Gastroesophageal sphincter (tissue), 4 donors: ENCODE data around the gene PALMD. TPM values are rescaled to one million over a fixed set of nuclear protein-coding genes. Genes with fewer than 3 reads are reported as not detected.

Experiments used
- ATAC-seq: fragments of 150-250 bp; one replicate; pipeline ENCODE4 v1.9.1; 2016; ENCODE audit warnings: mild to moderate bottlenecking, moderate library complexity
- H3K27ac ChIP-seq, 4 donors: fragments of 200-600 bp; sonication (generic) in 3 of 4; 1 replicate in 3 of 4; 2 replicates in 1 of 4; pipeline ENCODE4 v1.5.1; 2016 to 2019
- H3K27me3 ChIP-seq: fragments of 200-600 bp; sonication (generic); one replicate; pipeline ENCODE4 v1.5.1; 2019
- H3K36me3 ChIP-seq, 2 donors: fragments of 200-600 bp; sonication (generic); one replicate each; pipeline ENCODE4 v1.5.1; 2019; ENCODE audit warnings: control low read depth in 1 of 2
- H3K4me1 ChIP-seq, 3 donors: fragments of 200-600 bp; sonication (generic); 1 replicate in 2 of 3; 2 replicates in 1 of 3; pipeline ENCODE4 v1.5.1; 2016 to 2019; ENCODE audit warnings: control low read depth in 2 of 3
- H3K4me3 ChIP-seq, 2 donors: fragments of 200-600 bp; sonication (generic); one replicate each; pipeline ENCODE4 v1.5.1; 2019; ENCODE audit warnings: mild to moderate bottlenecking in 1 of 2, moderate library complexity in 1 of 2
- H3K9me3 ChIP-seq, 3 donors: fragments of 200-600 bp; sonication (generic); one replicate each; pipeline ENCODE4 v1.5.1; 2017 to 2019; ENCODE audit warnings: control low read depth in 2 of 3
- EP300 ChIP-seq: sonication (generic); formaldehyde crosslinking; IDR thresholded peaks from one replicate; pipeline ENCODE4 v1.6.1; 2017; ENCODE audit warnings: antibody characterized with exemption, mild to moderate bottlenecking
- POLR2A ChIP-seq, 2 donors: fragments of 450-650 bp; IDR thresholded peaks; one replicate each; pipeline ENCODE4 v1.6.1; 2017; ENCODE audit warnings: antibody characterized with exemption in 2 of 2, mild to moderate bottlenecking in 2 of 2, moderate library complexity in 1 of 2
- POLR2AphosphoS5 ChIP-seq: sonication (generic); formaldehyde crosslinking; IDR thresholded peaks from one replicate; pipeline ENCODE4 v1.6.1; 2017; ENCODE audit warnings: antibody characterized with exemption
- WGBS, 2 donors: methylation state at CpG; one replicate each; pipeline ENCODE4 v1.1.5; 2018; ENCODE audit warnings: low coverage in 1 of 2; 5-methylcytosine and 5-hydroxymethylcytosine counted together
- total RNA-seq, 4 donors: library from RNA; depleted of rRNA; stranded (reverse); fragments of >200 nt; gene quantifications; one replicate each; pipeline ENCODE4 v1.1.0, GENCODE V29; 2016
- TF ChIP-seq, protein P1 (sequence below), 4 experiments: fragments of 200-600 bp in 2 of 4; fragments of 450-650 bp in 2 of 4; sonication (generic) in 1 of 4; IDR thresholded peaks; one replicate each; pipeline ENCODE4 v1.5.1; 2017 to 2019; ENCODE audit warnings: antibody characterized with exemption in 4 of 4, mild to moderate bottlenecking in 2 of 4, moderate library complexity in 2 of 4

The PALMD gene, protein sequence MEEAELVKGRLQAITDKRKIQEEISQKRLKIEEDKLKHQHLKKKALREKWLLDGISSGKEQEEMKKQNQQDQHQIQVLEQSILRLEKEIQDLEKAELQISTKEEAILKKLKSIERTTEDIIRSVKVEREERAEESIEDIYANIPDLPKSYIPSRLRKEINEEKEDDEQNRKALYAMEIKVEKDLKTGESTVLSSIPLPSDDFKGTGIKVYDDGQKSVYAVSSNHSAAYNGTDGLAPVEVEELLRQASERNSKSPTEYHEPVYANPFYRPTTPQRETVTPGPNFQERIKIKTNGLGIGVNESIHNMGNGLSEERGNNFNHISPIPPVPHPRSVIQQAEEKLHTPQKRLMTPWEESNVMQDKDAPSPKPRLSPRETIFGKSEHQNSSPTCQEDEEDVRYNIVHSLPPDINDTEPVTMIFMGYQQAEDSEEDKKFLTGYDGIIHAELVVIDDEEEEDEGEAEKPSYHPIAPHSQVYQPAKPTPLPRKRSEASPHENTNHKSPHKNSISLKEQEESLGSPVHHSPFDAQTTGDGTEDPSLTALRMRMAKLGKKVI
- 10 to 100 TPM; 11.7 to 46.7 (median 23.8) TPM for total RNA-seq

GRCh38 chr1:99645699-99646531, at the start of gene PALMD:
PALMD (plus strand) TSS chr1:99646113; CDS start chr1:99646318, 205 bp downstream.
- H3K27ac ChIP-seq = peak within 1 kb of the TSS; percentile 68 to 85 (median 84)
- TF ChIP-seq POLR2A (IDR thresholded peaks at IDR 0.05) (no peak), POLR2AphosphoS5 (no peak), EP300 (no peak)
- TF ChIP-seq, protein P1, sequence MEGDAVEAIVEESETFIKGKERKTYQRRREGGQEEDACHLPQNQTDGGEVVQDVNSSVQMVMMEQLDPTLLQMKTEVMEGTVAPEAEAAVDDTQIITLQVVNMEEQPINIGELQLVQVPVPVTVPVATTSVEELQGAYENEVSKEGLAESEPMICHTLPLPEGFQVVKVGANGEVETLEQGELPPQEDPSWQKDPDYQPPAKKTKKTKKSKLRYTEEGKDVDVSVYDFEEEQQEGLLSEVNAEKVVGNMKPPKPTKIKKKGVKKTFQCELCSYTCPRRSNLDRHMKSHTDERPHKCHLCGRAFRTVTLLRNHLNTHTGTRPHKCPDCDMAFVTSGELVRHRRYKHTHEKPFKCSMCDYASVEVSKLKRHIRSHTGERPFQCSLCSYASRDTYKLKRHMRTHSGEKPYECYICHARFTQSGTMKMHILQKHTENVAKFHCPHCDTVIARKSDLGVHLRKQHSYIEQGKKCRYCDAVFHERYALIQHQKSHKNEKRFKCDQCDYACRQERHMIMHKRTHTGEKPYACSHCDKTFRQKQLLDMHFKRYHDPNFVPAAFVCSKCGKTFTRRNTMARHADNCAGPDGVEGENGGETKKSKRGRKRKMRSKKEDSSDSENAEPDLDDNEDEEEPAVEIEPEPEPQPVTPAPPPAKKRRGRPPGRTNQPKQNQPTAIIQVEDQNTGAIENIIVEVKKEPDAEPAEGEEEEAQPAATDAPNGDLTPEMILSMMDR (IDR thresholded peaks at IDR 0.05) = no peak
- H3K4me3 ChIP-seq = peak within 1 kb of the TSS; percentile 50 to 72
- no peaks in the 10 kb centered on the region for H3K36me3 ChIP-seq
- H3K4me1 ChIP-seq = peaks cover 8 to 62% (median 9%) of the 10 kb centered on the region in 3 donors
- H3K9me3 ChIP-seq = no peaks in the 10 kb centered on the region
- 8 to 16% methylated on average over 6 to 17 of the region's 17 CpGs for WGBS, 2 donors
- ATAC-seq = peak; percentile 28
- H3K27me3 ChIP-seq = no peaks in the 10 kb centered on the region

DNA sequence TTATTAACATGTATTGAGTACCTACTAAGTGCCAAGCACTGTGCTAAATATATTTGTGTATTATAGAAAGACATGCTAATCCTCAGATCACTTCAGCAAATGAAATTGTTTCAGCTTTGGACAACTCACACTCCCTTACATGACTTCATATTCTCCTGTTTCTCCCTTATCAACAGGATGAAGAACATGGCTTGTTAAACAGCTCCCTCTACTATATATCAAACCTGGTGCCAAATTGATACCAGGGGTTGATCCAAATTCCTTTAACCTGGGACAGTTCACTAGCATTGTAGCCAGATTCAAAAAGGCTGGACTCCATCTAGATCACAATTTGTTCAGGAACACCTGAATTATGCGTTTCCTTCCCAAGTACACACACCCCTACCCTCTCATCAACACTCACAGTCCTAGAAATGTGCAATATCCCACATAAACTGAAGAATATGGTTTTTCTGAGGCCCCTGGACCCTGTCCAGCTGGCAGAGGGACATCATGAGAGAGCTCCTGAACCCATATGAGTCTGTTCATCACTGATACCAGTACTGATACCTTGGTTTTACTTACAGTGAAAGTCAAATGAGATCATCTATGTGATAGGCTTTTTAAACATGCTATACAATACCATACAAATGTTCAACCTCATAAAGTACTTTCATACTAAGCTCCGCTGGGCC, 47.0 kb upstream of the PALMD start:
- 94 to 100% methylated on average over 2 of the region's 2 CpGs for WGBS, 2 donors
- ATAC-seq = peak; percentile 23

GRCh38 chr1:99599678-99600175, 46.2 kb upstream of the PALMD start:
- Histone ChIP-seq H3K27ac (peak overlapping the region in 2 of 4 donors; percentile 10 to 18), H3K36me3 (no peaks in the 10 kb centered on the region), H3K4me1 (peaks cover 0 to 19% (median 3%) of the 10 kb centered on the region in 3 donors), H3K4me3 (no peak overlapping the region), H3K27me3 (no peaks in the 10 kb centered on the region), H3K9me3 (no peaks in the 10 kb centered on the region)
- TF ChIP-seq EP300 = no peak
- 49 to 100% methylated on average over 3 to 4 of the region's 5 CpGs for WGBS, 2 donors
- peak; percentile 66 for ATAC-seq

More for the DNA sequence above, 47.0 kb upstream of the PALMD start:
- Histone ChIP-seq H3K27ac (peak overlapping the region in 1 of 4 donors; percentile 0), H3K27me3 (no peaks in the 10 kb centered on the region), H3K9me3 (no peaks in the 10 kb centered on the region), H3K36me3 (no peaks in the 10 kb centered on the region), H3K4me3 (no peak overlapping the region), H3K4me1 (peaks cover 0 to 19% (median 3%) of the 10 kb centered on the region in 3 donors)
- TF ChIP-seq POLR2AphosphoS5 = no peak
- TF ChIP-seq POLR2A (IDR thresholded peaks at IDR 0.05) = no peak
- TF ChIP-seq EP300 = no peak
- TF ChIP-seq, protein P1 (IDR thresholded peaks at IDR 0.05) = no peak

GRCh38 chr1:99600782-99601181, 45.1 kb upstream of the PALMD start:
- ATAC-seq = no peak
- Histone ChIP-seq H3K27ac (peak overlapping the region in 2 of 4 donors; percentile 4 to 10), H3K36me3 (no peaks in the 10 kb centered on the region), H3K27me3 (no peaks in the 10 kb centered on the region), H3K4me1 (peaks cover 0 to 22% (median 3%) of the 10 kb centered on the region in 3 donors), H3K4me3 (no peak overlapping the region), H3K9me3 (no peaks in the 10 kb centered on the region)
- TF ChIP-seq POLR2AphosphoS5 (no peak), EP300 (no peak), POLR2A (IDR thresholded peaks at IDR 0.05) (no peak)
- TF ChIP-seq, protein P1 (IDR thresholded peaks at IDR 0.05) = no peak
- 25 to 39% methylated on average over 2 to 3 of the region's 3 CpGs for WGBS, 2 donors
